ENCODE data around the gene TXNRD2. TPM values are rescaled to one million over a fixed set of nuclear protein-coding genes. Genes with fewer than 3 reads are reported as not detected.
A peak's percentile ranks its signal among the peaks of the same experiment; 100 is the strongest.

The TXNRD2 gene
- total and polyA plus RNA-seq, 2 donors (not counting 1 experiment from before 2014, with no cell fraction given) = 24.8 to 36.2 TPM

- Histone ChIP-seq H3K4me3 (ENCODE audit: control extremely low read depth in 1 of 5, extremely low read depth in 1 of 5, insufficient read depth in 1 of 5, low read depth in 2 of 5, low read length in 4 of 5) (peak overlapping the region; percentile 76 to 99 (median 83)), H3K4me1 (ENCODE audit: control insufficient read depth in 2 of 2, insufficient read depth in 2 of 2, low read length in 2 of 2) (peaks cover 29 to 40% of the 10 kb centered on the region in 2 donors), H3K27ac (ENCODE audit: low read length in 2 of 2) (peak overlapping the region; percentile 60 to 85), H3K9me3 (ENCODE audit: control extremely low read depth in 1 of 3, control insufficient read depth in 2 of 3, insufficient read depth in 1 of 3, low read length in 2 of 3) (no peaks in the 10 kb centered on the region), H3K79me2 (ENCODE audit: control insufficient read depth, insufficient read depth, low read length) (peaks cover 64% of the 10 kb centered on the region), H4K20me1 (ENCODE audit: control insufficient read depth, insufficient read depth, low read length, poor library complexity, severe bottlenecking) (peaks cover 3% of the 10 kb centered on the region), H3K36me3 (replicated peaks in 1 of 2; ENCODE audit: control extremely low read depth in 1 of 2, control insufficient read depth in 1 of 2, extremely low read depth in 1 of 2, insufficient read depth in 2 of 2, low read length in 1 of 2) (peaks cover 0 to 2% of the 10 kb centered on the region in 2 experiments), H3K9ac (ENCODE audit: low read length) (peak overlapping the region; percentile 99), H3K27me3 (replicated peaks in 1 of 4; ENCODE audit: control extremely low read depth in 1 of 4, control insufficient read depth in 3 of 4, insufficient read depth in 4 of 4, low read length in 3 of 4) (no peaks in the 10 kb centered on the region), H3K4me2 (replicated peaks; ENCODE audit: low read depth, low read length, poor library complexity, severe bottlenecking) (peak overlapping the region; percentile 94), H2AFZ (ENCODE audit: insufficient read depth, low read depth, low read length, poor library complexity, severe bottlenecking) (peak overlapping the region; percentile 91)
- intact Hi-C loops (cut with micrococcal nuclease) = loop anchor here (5.0 kb wide), 1 partner anchor 51 kb away; no protein-coding TSS in a partner anchor
- H3K4me3 Mint-ChIP-seq = peak overlapping the region; percentile 94
- ChIA-PET POLR2A (interaction anchor here (0.5 kb wide), 1 partner anchor 101 kb away, joined by 6 read pairs; no protein-coding TSS in a partner anchor), CTCF (interaction anchor here (0.6 to 1.8 kb wide), 5 partner anchors 9 to 213 kb away, joined by 3 to 6 read pairs (median 4); no protein-coding TSS in a partner anchor)
- DNase-seq (no peak), ATAC-seq (ENCODE audit: low read depth) (no peak)
- WGBS (ENCODE audit: insufficient coverage) = 30% methylated on average over 6 of the region's 11 CpGs
- no peak for TF ChIP-seq CTCF (IDR thresholded peaks at IDR 0.05)
- no peak for TF ChIP-seq EZH2 (IDR thresholded peaks at IDR 0.05; ENCODE audit: borderline replicate concordance, insufficient read depth, low read depth, low read length, poor library complexity, severe bottlenecking)
- H3K27me3 Mint-ChIP-seq = no peaks in the 10 kb centered on the region
- peaks cover 50% of the 10 kb centered on the region for H3K4me1 Mint-ChIP-seq
- no peaks in the 10 kb centered on the region for H3K9me3 Mint-ChIP-seq (ENCODE audit: insufficient read depth)
- H3K27ac Mint-ChIP-seq = peak overlapping the region; percentile 91
Measured at GRCh38 chr22:19943082-19944026, 1.7 kb upstream of the TXNRD2 start.
